ENCODE results near the gene RBFOX2. TPM values are rescaled to one million over a fixed set of nuclear protein-coding genes. Genes with fewer than 3 reads are reported as not detected.
"Not testable (repeated sequence)": the region's sequence is repeated elsewhere in the genome, so short reads cannot be mapped to it uniquely, and the experiment has no call there.

The RBFOX2 gene
- total and polyA plus RNA-seq, 2 donors (not counting 1 experiment from before 2014, with no cell fraction given), result 173 to 190 TPM

DNA sequence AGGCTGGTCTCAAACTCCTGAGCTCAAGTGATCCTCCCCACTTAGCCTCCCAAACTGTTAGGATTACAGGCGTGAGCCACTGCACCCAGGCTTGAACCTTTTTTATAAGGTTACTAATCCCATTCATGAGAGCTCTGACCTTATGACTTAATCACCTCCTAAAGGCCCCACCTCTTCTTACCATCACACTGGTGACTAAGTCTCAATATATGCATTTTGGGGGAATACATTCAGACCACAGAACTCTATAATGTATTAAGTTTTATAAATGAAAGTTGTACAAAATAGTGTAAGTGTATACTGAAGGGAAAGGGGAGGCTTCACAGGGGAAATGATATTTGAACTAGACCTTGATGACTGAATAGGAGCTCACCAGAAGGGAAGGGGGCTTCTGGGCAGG, 28.4 kb upstream of the RBFOX2 start:
- Histone ChIP-seq H3K4me2 (ENCODE audit: extremely low read depth, insufficient read depth, low read length) (no peak overlapping the region), H2AFZ (ENCODE audit: low read length) (no peak overlapping the region), H3K79me2 (ENCODE audit: control insufficient read depth, insufficient read depth, low read length) (no peaks in the 10 kb centered on the region), H4K20me1 (ENCODE audit: control insufficient read depth, extremely low read depth, insufficient read depth, low read length) (no peaks in the 10 kb centered on the region), H3K4me3 (replicated peaks in 1 of 4; ENCODE audit: control extremely low read depth in 1 of 4, insufficient read depth in 1 of 4, low read depth in 3 of 4, low read length in 4 of 4) (no peak overlapping the region), H3K27me3 (ENCODE audit: control insufficient read depth, insufficient read depth, low read length) (no peaks in the 10 kb centered on the region), H3K36me3 (ENCODE audit: control insufficient read depth, insufficient read depth, low read length) (no peaks in the 10 kb centered on the region), H3K9ac (ENCODE audit: insufficient read depth, low read length) (no peak overlapping the region), H3K9me3 (ENCODE audit: control insufficient read depth, insufficient read depth, low read depth, low read length) (no peaks in the 10 kb centered on the region), H3K4me1 (ENCODE audit: control insufficient read depth, extremely low read depth, insufficient read depth, low read length) (peaks cover 2% of the 10 kb centered on the region), H3K27ac (ENCODE audit: insufficient read depth, low read length) (no peak overlapping the region)
- no peak for TF ChIP-seq CTCF (conservative IDR thresholded peaks at IDR 0.05 in 1 of 2, IDR thresholded peaks at IDR 0.05 in 1 of 2; ENCODE audit: low read depth in 1 of 2, low read length in 2 of 2)
- no peak for TF ChIP-seq EZH2 (IDR thresholded peaks at IDR 0.05; ENCODE audit: low read length, missing control alignments)
- DNase-seq (ENCODE audit: low read depth in 2 of 2), result peak; percentile 46 to 50

GRCh38 chr22:36055376-36056295, 27.0 kb upstream of the RBFOX2 start:
- no peak overlapping the region for H3K4me3 ChIP-seq (replicated peaks in 1 of 4; ENCODE audit: control extremely low read depth in 1 of 4, insufficient read depth in 1 of 4, low read depth in 3 of 4, low read length in 4 of 4)

GRCh38 chr22:36054446-36054845, 25.8 kb upstream of the RBFOX2 start:
- H3K4me1 ChIP-seq (ENCODE audit: control insufficient read depth, extremely low read depth, insufficient read depth, low read length), result not testable (repeated sequence)

More at GRCh38 chr22:36055376-36056295, 27.0 kb upstream of the RBFOX2 start:
- H3K27me3 ChIP-seq (ENCODE audit: control insufficient read depth, insufficient read depth, low read length), result no peaks in the 10 kb centered on the region
- no peaks in the 10 kb centered on the region for H3K36me3 ChIP-seq (ENCODE audit: control insufficient read depth, insufficient read depth, low read length)
- peak overlapping the region; percentile 75 for H2AFZ ChIP-seq (ENCODE audit: low read length)
- H3K27ac ChIP-seq (ENCODE audit: insufficient read depth, low read length), result no peak overlapping the region
- TF ChIP-seq EZH2 (IDR thresholded peaks at IDR 0.05; ENCODE audit: low read length, missing control alignments) (no peak), CTCF (conservative IDR thresholded peaks at IDR 0.05 in 1 of 2, IDR thresholded peaks at IDR 0.05 in 1 of 2; ENCODE audit: low read depth in 1 of 2, low read length in 2 of 2) (no peak)
- no peaks in the 10 kb centered on the region for H4K20me1 ChIP-seq (ENCODE audit: control insufficient read depth, extremely low read depth, insufficient read depth, low read length)
- H3K9ac ChIP-seq (ENCODE audit: insufficient read depth, low read length), result no peak overlapping the region
- H3K9me3 ChIP-seq (ENCODE audit: control insufficient read depth, insufficient read depth, low read depth, low read length), result no peaks in the 10 kb centered on the region
- peaks cover 2% of the 10 kb centered on the region for H3K4me1 ChIP-seq (ENCODE audit: control insufficient read depth, extremely low read depth, insufficient read depth, low read length)
- no peaks in the 10 kb centered on the region for H3K79me2 ChIP-seq (ENCODE audit: control insufficient read depth, insufficient read depth, low read length)
- peak overlapping the region; percentile 35 for H3K4me2 ChIP-seq (ENCODE audit: extremely low read depth, insufficient read depth, low read length)
- peak; percentile 37 to 64 for DNase-seq (ENCODE audit: low read depth in 2 of 2)

More at GRCh38 chr22:36054446-36054845, 25.8 kb upstream of the RBFOX2 start:
- H3K4me3 ChIP-seq (replicated peaks in 1 of 4; ENCODE audit: control extremely low read depth in 1 of 4, insufficient read depth in 1 of 4, low read depth in 3 of 4, low read length in 4 of 4); DNase-seq (ENCODE audit: low read depth in 2 of 2); H3K4me2 ChIP-seq (ENCODE audit: extremely low read depth, insufficient read depth, low read length); H3K79me2 ChIP-seq (ENCODE audit: control insufficient read depth, insufficient read depth, low read length); H3K36me3 ChIP-seq (ENCODE audit: control insufficient read depth, insufficient read depth, low read length); H3K27ac ChIP-seq (ENCODE audit: insufficient read depth, low read length); H3K9ac ChIP-seq (ENCODE audit: insufficient read depth, low read length); H4K20me1 ChIP-seq (ENCODE audit: control insufficient read depth, extremely low read depth, insufficient read depth, low read length); H3K9me3 ChIP-seq (ENCODE audit: control insufficient read depth, insufficient read depth, low read depth, low read length); H3K27me3 ChIP-seq (ENCODE audit: control insufficient read depth, insufficient read depth, low read length); H2AFZ ChIP-seq (ENCODE audit: low read length): not testable (repeated sequence)

All from fibroblast of lung (primary cell).